ENCODE results near the gene RIPOR3. TPM values are rescaled to one million over a fixed set of nuclear protein-coding genes. Genes with fewer than 3 reads are reported as not detected.
"Not testable (repeated sequence)": the region's sequence is repeated elsewhere in the genome, so short reads cannot be mapped to it uniquely, and the experiment has no call there.

Gene RIPOR3
- polyA plus RNA-seq, 3 donors, result 5.4 to 10.8 (median 5.5) TPM

- no peak for DNase-seq (ENCODE audit: extremely low read depth in 1 of 11, low read depth in 9 of 11, low spot score in 4 of 11)
Measured at GRCh38 chr20:50668798-50669197, 22.5 kb downstream of the RIPOR3 start.

- DNase-seq (ENCODE audit: extremely low read depth in 1 of 11, low read depth in 9 of 11, low spot score in 4 of 11), result no peak
Measured at GRCh38 chr20:50668326-50668725, 23.0 kb downstream of the RIPOR3 start.

- no peak for DNase-seq (ENCODE audit: extremely low read depth in 1 of 11, low read depth in 9 of 11, low spot score in 4 of 11)
Measured at GRCh38 chr20:50666709-50667298, 24.5 kb downstream of the RIPOR3 start.

GRCh38 chr20:50664254-50664653, 27.1 kb downstream of the RIPOR3 start:
- DNase-seq (ENCODE audit: extremely low read depth in 1 of 11, low read depth in 9 of 11, low spot score in 4 of 11), result no peak

GRCh38 chr20:50663095-50663821, 28.1 kb downstream of the RIPOR3 start:
- no peak for DNase-seq (ENCODE audit: extremely low read depth in 1 of 11, low read depth in 9 of 11, low spot score in 4 of 11)

GRCh38 chr20:50659975-50660670, 31.2 kb downstream of the RIPOR3 start:
- no peak for DNase-seq (ENCODE audit: extremely low read depth in 1 of 11, low read depth in 9 of 11, low spot score in 4 of 11)

- no peak for DNase-seq (ENCODE audit: extremely low read depth in 1 of 11, low read depth in 9 of 11, low spot score in 4 of 11)
Measured at GRCh38 chr20:50658804-50659380, 32.5 kb downstream of the RIPOR3 start.

- no peak for DNase-seq (ENCODE audit: extremely low read depth in 1 of 11, low read depth in 9 of 11, low spot score in 4 of 11)
Measured at GRCh38 chr20:50655311-50655880, 35.9 kb downstream of the RIPOR3 start.

- no peak for DNase-seq (ENCODE audit: extremely low read depth in 1 of 11, low read depth in 9 of 11, low spot score in 4 of 11)
Measured at GRCh38 chr20:50654904-50655303, 36.4 kb downstream of the RIPOR3 start.

- no peak for DNase-seq (ENCODE audit: extremely low read depth in 1 of 11, low read depth in 9 of 11, low spot score in 4 of 11)
Measured at GRCh38 chr20:50652702-50653294, 38.5 kb downstream of the RIPOR3 start.

GRCh38 chr20:50651676-50652075, 39.7 kb downstream of the RIPOR3 start:
- no peak for DNase-seq (ENCODE audit: extremely low read depth in 1 of 11, low read depth in 9 of 11, low spot score in 4 of 11)

GRCh38 chr20:50649590-50649989, 41.8 kb downstream of the RIPOR3 start:
- DNase-seq (ENCODE audit: extremely low read depth in 1 of 11, low read depth in 9 of 11, low spot score in 4 of 11), result no peak

GRCh38 chr20:50648651-50649050, 42.7 kb downstream of the RIPOR3 start:
- no peak for DNase-seq (ENCODE audit: extremely low read depth in 1 of 11, low read depth in 9 of 11, low spot score in 4 of 11)

GRCh38 chr20:50646483-50646996, 44.8 kb downstream of the RIPOR3 start:
- DNase-seq (ENCODE audit: extremely low read depth in 1 of 11, low read depth in 9 of 11, low spot score in 4 of 11), result no peak

- DNase-seq (ENCODE audit: extremely low read depth in 1 of 11, low read depth in 9 of 11, low spot score in 4 of 11), result peak in 9 of 11 donors; percentile 69 to 93 (median 81)
Measured at GRCh38 chr20:50645253-50646068, 45.9 kb downstream of the RIPOR3 start.

- no peak for DNase-seq (ENCODE audit: extremely low read depth in 1 of 11, low read depth in 9 of 11, low spot score in 4 of 11)
Measured at GRCh38 chr20:50642288-50642803, 49.0 kb downstream of the RIPOR3 start.

GRCh38 chr20:50641625-50642287, 49.6 kb downstream of the RIPOR3 start:
- not testable (repeated sequence) for DNase-seq (ENCODE audit: extremely low read depth in 1 of 11, low read depth in 9 of 11, low spot score in 4 of 11)

All from renal cortex interstitium (tissue), 11 donors.